ENCODE results near the gene MED15.

GRCh38 chr22:20567371-20567847, 60.0 kb downstream of the MED15 start:
- TF ChIP-seq EZH2 (IDR thresholded peaks at IDR 0.05; ENCODE audit: low read depth) = no peak
- TF ChIP-seq CTCF (conservative IDR thresholded peaks at IDR 0.05) = no peak

Measured in PC-9 (cell line).